Measurements from ENCODE around the gene SFMBT1. TPM values are rescaled to one million over a fixed set of nuclear protein-coding genes. Genes with fewer than 3 reads are reported as not detected.

The SFMBT1 gene
- total RNA-seq, 4 donors from 2014 or later, result 21.3 to 31.6 (median 21.5) TPM

DNA sequence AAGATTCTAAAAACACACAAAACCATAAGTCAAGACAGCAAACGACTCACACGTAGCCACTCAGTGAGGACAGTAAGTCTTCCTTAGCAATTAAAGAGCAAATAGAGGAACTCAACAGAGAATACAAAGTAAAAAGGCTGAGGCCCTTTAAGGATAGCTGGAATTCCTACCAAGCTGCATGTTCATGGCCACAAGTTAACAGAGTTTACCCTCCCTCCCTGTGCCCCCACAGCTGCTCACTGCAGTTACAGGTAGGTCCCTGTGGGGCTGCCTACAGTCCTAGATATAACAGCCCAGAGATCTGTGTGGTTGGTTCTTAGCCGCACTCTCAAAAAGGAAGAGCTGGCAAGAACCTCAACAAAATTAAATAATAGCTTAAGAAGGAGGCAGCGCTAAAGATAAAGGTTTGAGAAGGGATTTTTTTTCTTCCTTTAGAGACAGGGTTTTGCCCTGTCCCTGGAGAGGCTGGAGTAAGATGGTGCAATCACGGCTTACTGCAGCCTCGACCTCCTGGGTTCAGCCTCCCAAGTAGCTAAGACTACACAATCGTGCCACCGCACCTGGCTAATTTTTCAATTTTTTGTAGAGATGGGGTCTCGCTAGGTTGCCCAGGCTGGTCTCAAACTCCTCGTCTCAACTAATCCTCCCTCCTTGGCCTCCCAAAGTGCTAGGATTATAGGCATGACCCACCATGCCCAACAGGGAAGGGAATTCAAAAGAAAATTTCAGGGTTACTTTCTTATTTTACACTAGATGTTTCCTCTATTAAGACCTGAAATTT is 19.3 kb downstream of the SFMBT1 start:
- H3K9me3 ChIP-seq, result no peaks in the 10 kb centered on the region
- H3K27ac ChIP-seq, result no peak overlapping the region
- WGBS, 2 donors (ENCODE audit: low coverage in 1 of 2), result 68 to 71% methylated on average over 6 to 10 of the region's 10 CpGs
- H3K4me3 ChIP-seq, result no peak overlapping the region
- TF ChIP-seq, protein P1, sequence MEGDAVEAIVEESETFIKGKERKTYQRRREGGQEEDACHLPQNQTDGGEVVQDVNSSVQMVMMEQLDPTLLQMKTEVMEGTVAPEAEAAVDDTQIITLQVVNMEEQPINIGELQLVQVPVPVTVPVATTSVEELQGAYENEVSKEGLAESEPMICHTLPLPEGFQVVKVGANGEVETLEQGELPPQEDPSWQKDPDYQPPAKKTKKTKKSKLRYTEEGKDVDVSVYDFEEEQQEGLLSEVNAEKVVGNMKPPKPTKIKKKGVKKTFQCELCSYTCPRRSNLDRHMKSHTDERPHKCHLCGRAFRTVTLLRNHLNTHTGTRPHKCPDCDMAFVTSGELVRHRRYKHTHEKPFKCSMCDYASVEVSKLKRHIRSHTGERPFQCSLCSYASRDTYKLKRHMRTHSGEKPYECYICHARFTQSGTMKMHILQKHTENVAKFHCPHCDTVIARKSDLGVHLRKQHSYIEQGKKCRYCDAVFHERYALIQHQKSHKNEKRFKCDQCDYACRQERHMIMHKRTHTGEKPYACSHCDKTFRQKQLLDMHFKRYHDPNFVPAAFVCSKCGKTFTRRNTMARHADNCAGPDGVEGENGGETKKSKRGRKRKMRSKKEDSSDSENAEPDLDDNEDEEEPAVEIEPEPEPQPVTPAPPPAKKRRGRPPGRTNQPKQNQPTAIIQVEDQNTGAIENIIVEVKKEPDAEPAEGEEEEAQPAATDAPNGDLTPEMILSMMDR (IDR thresholded peaks at IDR 0.05), result no peak
- no peak for TF ChIP-seq POLR2AphosphoS5 (IDR thresholded peaks at IDR 0.05)
- TF ChIP-seq POLR2A (IDR thresholded peaks at IDR 0.05), result no peak
- no peak for TF ChIP-seq EP300 (IDR thresholded peaks at IDR 0.05)
- no peaks in the 10 kb centered on the region for H3K27me3 ChIP-seq
- ATAC-seq, result no peak
- H3K36me3 ChIP-seq, result no peaks in the 10 kb centered on the region
- H3K4me1 ChIP-seq, result peaks cover 0 to 14% (median 0%) of the 10 kb centered on the region in 3 donors

DNA sequence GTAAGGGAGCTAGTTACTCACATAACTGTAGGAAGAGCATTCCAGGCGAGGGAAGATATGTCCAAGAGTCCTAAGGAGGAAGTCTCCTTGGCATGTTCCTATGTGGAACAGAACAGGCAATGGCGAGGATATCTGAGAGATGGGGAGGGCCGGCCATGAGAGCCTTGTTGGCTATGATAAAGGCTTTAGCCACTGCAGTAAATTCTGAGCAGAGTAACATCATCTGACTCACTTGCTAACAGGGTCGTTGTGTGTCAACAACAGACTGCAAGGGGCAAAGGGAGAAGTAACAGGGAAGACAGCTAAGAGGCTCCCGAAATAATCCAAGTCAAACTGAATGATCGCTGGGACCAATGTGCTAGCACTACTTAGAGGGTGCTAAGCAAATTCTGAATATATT is 21.6 kb downstream of the SFMBT1 start:
- H3K9me3 ChIP-seq, result no peaks in the 10 kb centered on the region
- WGBS, 2 donors (ENCODE audit: low coverage in 1 of 2), result 76 to 90% methylated on average over 3 to 5 of the region's 6 CpGs
- no peaks in the 10 kb centered on the region for H3K27me3 ChIP-seq
- no peak for ATAC-seq
- peaks cover 0 to 11% (median 0%) of the 10 kb centered on the region in 3 donors for H3K4me1 ChIP-seq
- H3K36me3 ChIP-seq, result no peaks in the 10 kb centered on the region
- TF ChIP-seq, protein P1 (IDR thresholded peaks at IDR 0.05), result no peak
- TF ChIP-seq POLR2A (IDR thresholded peaks at IDR 0.05), result no peak
- TF ChIP-seq POLR2AphosphoS5 (IDR thresholded peaks at IDR 0.05), result no peak
- TF ChIP-seq EP300 (IDR thresholded peaks at IDR 0.05), result no peak
- no peak overlapping the region for H3K27ac ChIP-seq
- H3K4me3 ChIP-seq, result no peak overlapping the region

GRCh38 chr3:53023072-53023823 is 22.6 kb downstream of the SFMBT1 start:
- H3K36me3 ChIP-seq, result no peaks in the 10 kb centered on the region
- WGBS, 2 donors (ENCODE audit: low coverage in 1 of 2), result 73 to 87% methylated on average over 2 to 4 of the region's 4 CpGs
- H3K27ac ChIP-seq, result no peak overlapping the region
- H3K4me3 ChIP-seq, result no peak overlapping the region
- TF ChIP-seq, protein P1 (IDR thresholded peaks at IDR 0.05), result no peak
- TF ChIP-seq EP300 (IDR thresholded peaks at IDR 0.05) (no peak), POLR2AphosphoS5 (IDR thresholded peaks at IDR 0.05) (no peak), POLR2A (IDR thresholded peaks at IDR 0.05) (no peak)
- no peaks in the 10 kb centered on the region for H3K9me3 ChIP-seq
- H3K4me1 ChIP-seq, result peaks cover 0 to 11% (median 0%) of the 10 kb centered on the region in 3 donors
- no peak for ATAC-seq
- no peaks in the 10 kb centered on the region for H3K27me3 ChIP-seq

DNA sequence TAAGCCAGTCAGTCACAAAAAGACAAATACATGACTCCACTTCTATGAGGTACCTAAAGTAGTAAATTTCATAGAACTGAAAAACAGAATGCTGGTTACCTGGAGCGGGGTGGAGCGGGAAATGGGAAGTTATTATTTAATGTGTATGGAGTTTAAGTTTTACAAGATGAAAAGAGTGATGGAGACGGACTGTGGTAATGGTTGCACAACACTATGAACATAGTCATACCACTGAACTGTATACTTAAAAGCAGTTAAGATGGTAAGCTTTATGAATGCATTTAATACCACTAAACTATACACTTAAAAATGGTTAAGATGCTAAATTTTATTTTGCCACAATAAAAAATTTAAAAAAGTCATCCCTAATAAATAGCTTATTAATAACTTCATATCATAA is 23.2 kb downstream of the SFMBT1 start:
- no peaks in the 10 kb centered on the region for H3K9me3 ChIP-seq
- H3K36me3 ChIP-seq, result no peaks in the 10 kb centered on the region
- no peak overlapping the region for H3K4me3 ChIP-seq
- H3K27me3 ChIP-seq, result no peaks in the 10 kb centered on the region
- ATAC-seq, result no peak
- TF ChIP-seq POLR2AphosphoS5 (IDR thresholded peaks at IDR 0.05) (no peak), EP300 (IDR thresholded peaks at IDR 0.05) (no peak), POLR2A (IDR thresholded peaks at IDR 0.05) (no peak)
- TF ChIP-seq, protein P1 (IDR thresholded peaks at IDR 0.05), result no peak
- H3K4me1 ChIP-seq, result peaks cover 0 to 6% (median 0%) of the 10 kb centered on the region in 3 donors
- H3K27ac ChIP-seq, result no peak overlapping the region
- WGBS, 2 donors (ENCODE audit: low coverage in 1 of 2), result 94% methylated on average over 3 of the region's 3 CpGs
